ENCODE results near the gene RNF43.
"Not testable (repeated sequence)": the region's sequence is repeated elsewhere in the genome, so short reads cannot be mapped to it uniquely, and the experiment has no call there.

The RNF43 gene

GRCh38 chr17:58410714-58411407, 6.5 kb downstream of the RNF43 start:
- Histone ChIP-seq H3K4me3 (ENCODE audit: low read length in 2 of 2) (peak overlapping the region; percentile 43 to 51), H3K4me1 (ENCODE audit: control insufficient read depth in 2 of 2, insufficient read depth in 2 of 2, low read length in 2 of 2) (peaks cover 6 to 25% of the 10 kb centered on the region in 2 donors), H3K9ac (ENCODE audit: low read depth in 1 of 2, low read length in 2 of 2) (peak overlapping the region; percentile 29 to 59), H3K36me3 (ENCODE audit: control insufficient read depth in 2 of 2, insufficient read depth in 2 of 2, low read length in 2 of 2) (peaks cover 0 to 3% of the 10 kb centered on the region in 2 donors), H3K9me3 (ENCODE audit: control insufficient read depth in 2 of 2, low read length in 2 of 2) (no peaks in the 10 kb centered on the region), H3K27ac (ENCODE audit: low read depth in 2 of 2, low read length in 2 of 2) (peak overlapping the region in 1 of 2 donors; percentile 13), H3K27me3 (ENCODE audit: control insufficient read depth in 2 of 2, insufficient read depth in 2 of 2, low read length in 2 of 2) (no peaks in the 10 kb centered on the region)

- H3K9ac ChIP-seq (ENCODE audit: low read depth in 1 of 2, low read length in 2 of 2): peak overlapping the region in 1 of 2 donors; percentile 47
- no peak overlapping the region for H3K4me3 ChIP-seq (ENCODE audit: low read length in 2 of 2)
- H3K27me3 ChIP-seq (ENCODE audit: control insufficient read depth in 2 of 2, insufficient read depth in 2 of 2, low read length in 2 of 2): no peaks in the 10 kb centered on the region
- H3K27ac ChIP-seq (ENCODE audit: low read depth in 2 of 2, low read length in 2 of 2): peak overlapping the region in 1 of 2 donors; percentile 9
- peaks cover 6 to 25% of the 10 kb centered on the region in 2 donors for H3K4me1 ChIP-seq (ENCODE audit: control insufficient read depth in 2 of 2, insufficient read depth in 2 of 2, low read length in 2 of 2)
- no peaks in the 10 kb centered on the region for H3K9me3 ChIP-seq (ENCODE audit: control insufficient read depth in 2 of 2, low read length in 2 of 2)
- peaks cover 0 to 3% of the 10 kb centered on the region in 2 donors for H3K36me3 ChIP-seq (ENCODE audit: control insufficient read depth in 2 of 2, insufficient read depth in 2 of 2, low read length in 2 of 2)
Observed at GRCh38 chr17:58409432-58409831, 7.9 kb downstream of the RNF43 start.

- Histone ChIP-seq H3K36me3 (ENCODE audit: control insufficient read depth in 2 of 2, insufficient read depth in 2 of 2, low read length in 2 of 2) (no peaks in the 10 kb centered on the region), H3K9me3 (ENCODE audit: control insufficient read depth in 2 of 2, low read length in 2 of 2) (no peaks in the 10 kb centered on the region), H3K4me3 (ENCODE audit: low read length in 2 of 2) (no peak overlapping the region), H3K4me1 (ENCODE audit: control insufficient read depth in 2 of 2, insufficient read depth in 2 of 2, low read length in 2 of 2) (peaks cover 13 to 34% of the 10 kb centered on the region in 2 donors), H3K9ac (ENCODE audit: low read depth in 1 of 2, low read length in 2 of 2) (peak overlapping the region in 1 of 2 donors; percentile 34), H3K27me3 (ENCODE audit: control insufficient read depth in 2 of 2, insufficient read depth in 2 of 2, low read length in 2 of 2) (no peaks in the 10 kb centered on the region), H3K27ac (ENCODE audit: low read depth in 2 of 2, low read length in 2 of 2) (peak overlapping the region in 1 of 2 donors; percentile 24)
Observed at GRCh38 chr17:58403311-58403710, 14.0 kb downstream of the RNF43 start.

GRCh38 chr17:58402679-58403078, 14.7 kb downstream of the RNF43 start:
- peak overlapping the region in 1 of 2 donors; percentile 38 for H3K27ac ChIP-seq (ENCODE audit: low read depth in 2 of 2, low read length in 2 of 2)
- no peaks in the 10 kb centered on the region for H3K27me3 ChIP-seq (ENCODE audit: control insufficient read depth in 2 of 2, insufficient read depth in 2 of 2, low read length in 2 of 2)
- H3K9me3 ChIP-seq (ENCODE audit: control insufficient read depth in 2 of 2, low read length in 2 of 2): no peaks in the 10 kb centered on the region
- no peaks in the 10 kb centered on the region for H3K36me3 ChIP-seq (ENCODE audit: control insufficient read depth in 2 of 2, insufficient read depth in 2 of 2, low read length in 2 of 2)
- peak overlapping the region in 1 of 2 donors; percentile 3 for H3K9ac ChIP-seq (ENCODE audit: low read depth in 1 of 2, low read length in 2 of 2)
- peaks cover 10 to 37% of the 10 kb centered on the region in 2 donors for H3K4me1 ChIP-seq (ENCODE audit: control insufficient read depth in 2 of 2, insufficient read depth in 2 of 2, low read length in 2 of 2)
- H3K4me3 ChIP-seq (ENCODE audit: low read length in 2 of 2): no peak overlapping the region

- H3K27me3 ChIP-seq (ENCODE audit: control insufficient read depth in 2 of 2, insufficient read depth in 2 of 2, low read length in 2 of 2): no peaks in the 10 kb centered on the region
- H3K4me1 ChIP-seq (ENCODE audit: control insufficient read depth in 2 of 2, insufficient read depth in 2 of 2, low read length in 2 of 2): peaks cover 9 to 37% of the 10 kb centered on the region in 2 donors
- H3K36me3 ChIP-seq (ENCODE audit: control insufficient read depth in 2 of 2, insufficient read depth in 2 of 2, low read length in 2 of 2): no peaks in the 10 kb centered on the region
- H3K4me3 ChIP-seq (ENCODE audit: low read length in 2 of 2): peak overlapping the region in 1 of 2 donors; percentile 13
- H3K9ac ChIP-seq (ENCODE audit: low read depth in 1 of 2, low read length in 2 of 2): no peak overlapping the region
- no peaks in the 10 kb centered on the region for H3K9me3 ChIP-seq (ENCODE audit: control insufficient read depth in 2 of 2, low read length in 2 of 2)
- peak overlapping the region; percentile 38 to 45 for H3K27ac ChIP-seq (ENCODE audit: low read depth in 2 of 2, low read length in 2 of 2)
Observed at GRCh38 chr17:58402047-58402446, 15.3 kb downstream of the RNF43 start.

- no peak overlapping the region for H3K9ac ChIP-seq (ENCODE audit: low read depth in 1 of 2, low read length in 2 of 2)
- H3K27ac ChIP-seq (ENCODE audit: low read depth in 2 of 2, low read length in 2 of 2): peak overlapping the region; percentile 38 to 45
- H3K4me3 ChIP-seq (ENCODE audit: low read length in 2 of 2): no peak overlapping the region
Observed at GRCh38 chr17:58401287-58401686, 16.0 kb downstream of the RNF43 start.

GRCh38 chr17:58400826-58401225, 16.5 kb downstream of the RNF43 start:
- no peaks in the 10 kb centered on the region for H3K27me3 ChIP-seq (ENCODE audit: control insufficient read depth in 2 of 2, insufficient read depth in 2 of 2, low read length in 2 of 2)
- H3K36me3 ChIP-seq (ENCODE audit: control insufficient read depth in 2 of 2, insufficient read depth in 2 of 2, low read length in 2 of 2): no peaks in the 10 kb centered on the region
- H3K27ac ChIP-seq (ENCODE audit: low read depth in 2 of 2, low read length in 2 of 2): peak overlapping the region in 1 of 2 donors; percentile 38
- no peak overlapping the region for H3K9ac ChIP-seq (ENCODE audit: low read depth in 1 of 2, low read length in 2 of 2)
- H3K9me3 ChIP-seq (ENCODE audit: control insufficient read depth in 2 of 2, low read length in 2 of 2): no peaks in the 10 kb centered on the region
- H3K4me1 ChIP-seq (ENCODE audit: control insufficient read depth in 2 of 2, insufficient read depth in 2 of 2, low read length in 2 of 2): peaks cover 9 to 40% of the 10 kb centered on the region in 2 donors
- no peak overlapping the region for H3K4me3 ChIP-seq (ENCODE audit: low read length in 2 of 2)

More at GRCh38 chr17:58401287-58401686, 16.0 kb downstream of the RNF43 start:
- Histone ChIP-seq H3K4me1 (ENCODE audit: control insufficient read depth in 2 of 2, insufficient read depth in 2 of 2, low read length in 2 of 2) (peaks cover 9 to 40% of the 10 kb centered on the region in 2 donors), H3K27me3 (ENCODE audit: control insufficient read depth in 2 of 2, insufficient read depth in 2 of 2, low read length in 2 of 2) (no peaks in the 10 kb centered on the region), H3K9me3 (ENCODE audit: control insufficient read depth in 2 of 2, low read length in 2 of 2) (no peaks in the 10 kb centered on the region), H3K36me3 (ENCODE audit: control insufficient read depth in 2 of 2, insufficient read depth in 2 of 2, low read length in 2 of 2) (no peaks in the 10 kb centered on the region)

GRCh38 chr17:58399974-58400373, 17.4 kb downstream of the RNF43 start:
- H3K27ac ChIP-seq (ENCODE audit: low read depth in 2 of 2, low read length in 2 of 2): no peak overlapping the region
- no peak overlapping the region for H3K4me3 ChIP-seq (ENCODE audit: low read length in 2 of 2)
- H3K4me1 ChIP-seq (ENCODE audit: control insufficient read depth in 2 of 2, insufficient read depth in 2 of 2, low read length in 2 of 2): peaks cover 9 to 45% of the 10 kb centered on the region in 2 donors
- no peak overlapping the region for H3K9ac ChIP-seq (ENCODE audit: low read depth in 1 of 2, low read length in 2 of 2)
- H3K9me3 ChIP-seq (ENCODE audit: control insufficient read depth in 2 of 2, low read length in 2 of 2): no peaks in the 10 kb centered on the region
- H3K36me3 ChIP-seq (ENCODE audit: control insufficient read depth in 2 of 2, insufficient read depth in 2 of 2, low read length in 2 of 2): no peaks in the 10 kb centered on the region
- H3K27me3 ChIP-seq (ENCODE audit: control insufficient read depth in 2 of 2, insufficient read depth in 2 of 2, low read length in 2 of 2): no peaks in the 10 kb centered on the region

GRCh38 chr17:58398574-58399266, 18.6 kb downstream of the RNF43 start:
- H3K9me3 ChIP-seq (ENCODE audit: control insufficient read depth in 2 of 2, low read length in 2 of 2): no peaks in the 10 kb centered on the region
- H3K27me3 ChIP-seq (ENCODE audit: control insufficient read depth in 2 of 2, insufficient read depth in 2 of 2, low read length in 2 of 2): no peaks in the 10 kb centered on the region
- no peaks in the 10 kb centered on the region for H3K36me3 ChIP-seq (ENCODE audit: control insufficient read depth in 2 of 2, insufficient read depth in 2 of 2, low read length in 2 of 2)
- H3K4me3 ChIP-seq (ENCODE audit: low read length in 2 of 2): no peak overlapping the region
- H3K9ac ChIP-seq (ENCODE audit: low read depth in 1 of 2, low read length in 2 of 2): no peak overlapping the region
- H3K4me1 ChIP-seq (ENCODE audit: control insufficient read depth in 2 of 2, insufficient read depth in 2 of 2, low read length in 2 of 2): peaks cover 14 to 48% of the 10 kb centered on the region in 2 donors
- peak overlapping the region; percentile 40 to 51 for H3K27ac ChIP-seq (ENCODE audit: low read depth in 2 of 2, low read length in 2 of 2)

- H3K4me3 ChIP-seq (ENCODE audit: low read length in 2 of 2); H3K27ac ChIP-seq (ENCODE audit: low read depth in 2 of 2, low read length in 2 of 2); H3K9me3 ChIP-seq (ENCODE audit: control insufficient read depth in 2 of 2, low read length in 2 of 2); H3K27me3 ChIP-seq (ENCODE audit: control insufficient read depth in 2 of 2, insufficient read depth in 2 of 2, low read length in 2 of 2); H3K36me3 ChIP-seq (ENCODE audit: control insufficient read depth in 2 of 2, insufficient read depth in 2 of 2, low read length in 2 of 2); H3K9ac ChIP-seq (ENCODE audit: low read depth in 1 of 2, low read length in 2 of 2): not testable (repeated sequence)
- H3K4me1 ChIP-seq (ENCODE audit: control insufficient read depth in 2 of 2, insufficient read depth in 2 of 2, low read length in 2 of 2): peaks cover 16 to 42% of the 10 kb centered on the region in 2 donors
Observed at GRCh38 chr17:58397421-58397820, 19.9 kb downstream of the RNF43 start.

Measured in mucosa of rectum (tissue), 2 donors.